HG03025 (cell line): ENCODE results near the gene HMCES.
"Not testable (repeated sequence)": the region's sequence is repeated elsewhere in the genome, so short reads cannot be mapped to it uniquely, and the experiment has no call there.

Experiments used
- ATAC-seq: cut with Tn5 transposase; IDR thresholded peaks from one replicate; pipeline ENCODE4 v1.9.1; 2021; ENCODE audit warnings: mild to moderate bottlenecking, moderate library complexity; ENCODE audit not compliant: unreplicated experiment, low FRiP score

Gene HMCES

GRCh38 chr3:129256270-129256669 lies 22.4 kb upstream of the HMCES start:
- ATAC-seq = no peak

DNA sequence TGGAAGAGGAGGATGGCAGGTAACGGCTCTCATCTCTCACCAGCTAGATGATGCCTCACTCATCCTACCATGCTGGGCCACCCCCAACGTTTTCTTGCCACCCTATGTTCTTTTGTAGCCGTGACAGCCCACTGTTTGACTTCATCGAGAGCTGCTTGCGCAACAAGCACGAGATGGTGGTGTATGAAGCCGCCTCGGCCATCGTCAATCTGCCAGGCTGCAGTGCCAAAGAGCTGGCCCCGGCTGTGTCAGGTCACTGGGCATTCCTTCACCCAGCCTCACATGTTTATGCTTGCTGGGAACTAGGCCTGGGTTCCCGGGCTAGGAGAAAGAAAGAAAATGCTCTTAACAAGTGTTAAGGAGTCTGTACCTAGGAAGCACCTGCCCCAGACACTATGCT lies 21.1 kb upstream of the HMCES start:
- no peak for ATAC-seq

DNA sequence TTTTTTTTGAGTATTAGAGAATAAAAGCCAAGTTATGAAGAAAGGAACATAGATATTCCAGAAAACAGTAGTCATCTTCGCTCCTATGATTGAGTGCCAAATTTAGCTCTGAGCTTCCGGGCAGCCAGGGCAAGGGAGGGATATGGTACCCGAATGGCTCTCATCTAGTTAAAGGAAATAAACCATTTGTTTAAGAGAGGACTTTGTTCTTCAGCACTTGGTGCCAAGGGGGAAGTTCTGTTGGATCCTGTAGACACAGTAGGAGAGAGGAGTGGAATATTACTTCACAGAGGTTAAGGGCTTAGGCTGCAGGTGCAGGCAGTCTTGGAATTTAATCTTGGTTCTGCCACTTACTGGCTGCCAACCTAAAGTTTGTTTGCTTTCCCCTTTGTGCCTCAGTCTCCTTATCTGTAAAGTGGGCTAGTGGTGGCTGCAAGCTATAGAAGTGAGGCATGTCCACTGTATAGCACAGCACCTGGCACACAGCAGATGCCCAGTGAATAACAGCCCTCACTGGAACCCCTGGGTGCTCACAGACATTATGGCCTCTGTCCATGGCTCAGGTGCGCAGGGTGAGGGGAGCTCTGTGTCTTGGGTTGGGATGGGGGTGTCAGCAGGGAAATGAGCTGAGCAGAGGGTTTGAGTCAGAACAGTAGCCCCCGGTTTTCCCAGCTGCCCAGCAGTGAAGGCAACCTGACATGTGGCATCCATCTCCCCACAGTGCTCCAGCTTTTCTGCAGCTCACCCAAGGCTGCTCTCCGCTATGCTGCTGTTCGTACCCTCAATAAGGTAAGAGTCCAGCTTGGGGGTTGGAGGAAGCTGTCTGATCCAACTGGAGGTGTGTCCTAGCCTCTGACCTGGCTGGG lies 18.8 kb upstream of the HMCES start:
- ATAC-seq = no peak

DNA sequence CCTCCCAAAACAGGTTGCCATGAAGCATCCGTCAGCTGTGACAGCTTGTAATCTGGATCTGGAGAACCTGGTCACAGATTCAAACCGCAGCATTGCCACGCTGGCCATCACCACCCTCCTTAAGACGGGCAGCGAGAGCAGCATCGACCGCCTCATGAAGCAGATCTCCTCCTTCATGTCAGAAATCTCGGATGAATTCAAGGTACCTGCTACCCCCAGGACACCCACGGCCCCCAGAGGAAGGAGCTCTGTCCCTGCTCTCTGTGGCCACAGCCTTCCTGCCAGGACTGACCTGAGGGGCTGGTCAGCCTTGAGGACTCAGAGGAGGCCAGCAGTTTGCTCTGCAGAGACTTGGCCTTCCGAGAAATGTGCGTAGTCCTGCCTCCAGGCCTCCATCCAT lies 18.1 kb upstream of the HMCES start:
- ATAC-seq = no peak

GRCh38 chr3:129261894-129262293 lies 16.8 kb upstream of the HMCES start:
- ATAC-seq = no peak

DNA sequence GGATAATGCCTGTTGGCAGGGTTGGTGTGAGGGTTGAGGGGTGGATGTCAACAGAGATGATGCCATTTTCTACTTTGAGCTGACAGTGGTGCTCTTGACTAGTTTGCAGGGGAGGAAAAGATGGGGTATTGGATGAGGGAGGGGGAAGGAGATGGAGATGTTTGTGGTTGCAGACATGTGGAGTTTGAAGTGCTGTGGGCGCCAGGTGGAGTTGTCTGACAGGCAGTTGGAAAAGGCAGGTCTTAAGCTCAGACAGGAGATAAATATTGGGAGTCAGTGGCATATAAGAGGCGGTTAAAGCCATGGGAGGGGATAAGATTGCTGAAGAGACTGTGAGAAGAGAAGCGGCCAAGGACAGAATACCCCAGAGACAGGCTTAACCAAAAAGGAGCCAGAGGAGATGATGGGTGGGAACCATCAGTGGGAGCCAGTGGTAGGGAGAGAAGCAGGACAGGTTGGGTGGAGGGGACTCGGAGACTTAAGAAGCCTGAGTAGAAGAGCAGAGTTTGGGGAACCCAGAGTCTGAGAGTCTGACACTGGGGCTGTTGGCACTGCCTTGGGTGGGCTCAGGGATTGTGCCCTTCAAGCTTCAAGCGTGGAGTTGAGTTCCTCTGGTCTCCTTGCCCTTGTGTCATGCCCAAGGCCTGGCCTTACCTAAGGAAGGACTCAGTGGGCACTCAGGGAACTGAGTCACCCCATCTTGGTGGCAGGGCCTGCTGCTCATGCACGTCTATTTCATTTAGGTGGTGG lies 15.3 kb upstream of the HMCES start:
- ATAC-seq = no peak

GRCh38 chr3:129264994-129265393 lies 13.7 kb upstream of the HMCES start:
- not testable (repeated sequence) for ATAC-seq

- ATAC-seq = no peak
Measured at GRCh38 chr3:129266651-129267050, 12.0 kb upstream of the HMCES start.

DNA sequence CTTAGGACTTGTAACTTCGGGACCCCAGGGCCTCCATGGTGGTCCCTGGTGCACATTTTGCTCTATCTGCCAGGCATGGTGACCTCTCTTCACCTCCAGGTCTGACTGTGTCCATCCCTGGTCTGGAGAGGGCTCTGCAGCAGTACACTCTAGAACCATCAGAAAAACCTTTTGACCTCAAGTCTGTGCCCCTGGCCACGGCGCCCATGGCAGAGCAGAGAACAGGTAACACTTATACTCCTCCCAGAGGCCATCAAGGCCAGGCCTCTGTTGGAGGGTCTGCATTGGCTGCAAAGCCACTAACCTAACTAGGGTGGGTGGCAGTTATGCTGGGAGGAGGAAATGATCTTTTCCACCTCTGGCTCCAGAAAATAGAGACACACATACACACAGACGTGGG lies 10.3 kb upstream of the HMCES start:
- no peak for ATAC-seq

GRCh38 chr3:129271674-129272073 lies 7.0 kb upstream of the HMCES start:
- no peak for ATAC-seq

DNA sequence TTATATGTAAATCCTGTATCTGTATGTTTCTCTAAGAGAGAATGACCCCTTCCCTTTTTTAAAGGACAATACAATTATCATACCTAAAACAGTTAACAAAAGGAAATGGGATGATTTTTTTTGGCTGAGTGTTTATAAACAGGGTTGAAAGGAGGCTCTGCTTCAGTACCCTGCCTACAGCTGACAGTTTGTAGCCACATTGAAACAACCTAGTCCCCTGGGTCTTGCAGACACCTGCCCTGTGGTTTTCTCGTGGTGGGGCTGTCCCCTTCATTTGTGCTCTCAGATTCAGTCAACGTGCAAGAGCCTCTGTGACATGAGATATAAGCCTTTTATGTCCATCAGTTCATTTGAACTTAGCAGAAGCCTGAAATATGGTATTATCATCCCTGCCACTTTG lies 2.3 kb upstream of the HMCES start:
- peak; percentile 62 for ATAC-seq

DNA sequence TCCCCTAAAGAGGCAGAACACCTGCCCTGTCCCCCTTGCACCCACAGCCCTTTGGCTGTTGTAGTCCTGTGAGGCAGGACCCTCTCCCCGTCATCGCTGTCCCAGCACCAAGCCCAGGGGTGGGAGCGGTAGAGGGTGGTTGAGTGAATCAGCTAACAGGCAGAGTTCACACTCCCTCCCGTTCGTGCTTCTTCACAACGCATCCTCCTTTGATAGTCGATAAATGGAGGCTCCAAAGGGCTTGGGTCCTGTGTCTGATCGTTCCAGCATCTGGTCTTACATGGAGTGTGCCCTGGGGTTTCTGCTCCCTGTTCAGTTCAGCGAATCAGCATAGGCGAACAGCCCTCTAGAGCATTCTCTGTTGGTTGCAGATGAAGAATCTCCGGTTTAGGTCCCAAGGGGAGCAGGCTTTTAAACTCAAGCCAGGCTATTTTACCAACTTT lies 820 bp upstream of the HMCES start:
- no peak for ATAC-seq

- ATAC-seq = no peak
Measured at GRCh38 chr3:129278966-129279906, 566 bp downstream of the HMCES start.

DNA sequence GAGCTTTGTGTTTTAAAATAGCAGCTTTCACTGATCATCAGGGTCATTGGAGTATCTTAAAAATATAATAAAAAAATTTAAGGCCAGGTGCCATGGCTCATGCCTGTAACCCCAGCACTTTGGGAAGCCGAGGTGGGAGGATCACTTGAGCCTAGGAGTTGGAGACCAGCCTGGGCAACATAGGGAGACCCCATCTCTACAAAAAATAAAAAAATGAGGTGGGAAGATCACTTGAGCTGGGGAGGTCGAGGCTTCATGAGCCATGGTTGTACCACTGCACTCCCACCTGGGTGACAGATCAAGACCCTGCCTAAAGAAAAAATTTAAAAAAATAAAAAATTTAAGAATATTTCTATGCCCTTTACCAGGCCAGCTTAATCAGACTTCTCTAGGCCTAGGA lies 1.5 kb downstream of the HMCES start:
- ATAC-seq = no peak

DNA sequence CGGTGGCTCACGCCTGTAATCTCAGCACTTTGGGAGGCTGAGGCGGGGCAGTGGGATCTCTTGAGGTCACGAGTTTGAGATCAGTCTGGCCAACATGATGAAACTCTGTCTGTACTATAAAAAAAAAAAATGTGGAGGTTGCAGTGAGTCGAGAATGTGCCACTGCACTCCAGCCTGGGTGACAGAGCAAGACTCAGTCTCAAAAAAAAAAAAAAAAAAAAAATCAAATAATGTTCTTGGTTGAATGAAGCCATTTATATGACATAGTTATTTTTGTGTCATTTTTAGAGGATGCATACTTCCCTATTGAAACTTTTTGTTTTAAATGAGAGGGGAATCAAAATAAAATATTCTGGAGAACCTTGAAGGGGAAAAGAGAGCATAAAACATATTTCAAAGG lies 3.1 kb downstream of the HMCES start:
- no peak for ATAC-seq

- peak; percentile 63 for ATAC-seq
Measured at GRCh38 chr3:129282727-129283327, 4.2 kb downstream of the HMCES start.

DNA sequence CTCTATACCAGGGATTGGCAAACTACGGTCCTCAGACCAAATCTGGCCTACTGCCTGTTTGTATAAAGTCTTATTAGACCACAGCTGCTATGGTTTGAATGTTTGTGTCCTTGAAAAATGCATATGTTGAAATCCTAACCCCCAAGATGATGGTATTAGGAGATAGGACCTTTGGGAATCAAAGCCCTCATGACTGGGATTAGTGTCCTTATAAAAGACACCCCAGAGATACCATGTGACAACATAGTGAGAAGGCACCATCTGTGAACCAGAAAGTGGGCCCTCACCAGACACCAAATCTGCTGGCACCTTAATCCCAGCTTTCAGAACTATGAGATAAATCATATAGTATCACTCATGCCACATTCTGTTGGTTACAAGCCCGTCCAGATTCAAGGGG lies 7.4 kb downstream of the HMCES start:
- ATAC-seq = no peak

- ATAC-seq = no peak
Measured at GRCh38 chr3:129288446-129288845, 9.8 kb downstream of the HMCES start.

GRCh38 chr3:129289201-129289921 lies 10.7 kb downstream of the HMCES start:
- no peak for ATAC-seq
